GM12872 (cell line): ENCODE results near the gene MAGI3.

ENCODE experiments used
- TF ChIP-seq, protein P1 (sequence below): IDR thresholded peaks from 3 replicates; pipeline ENCODE4 v1.5.1; 2011; ENCODE audit warnings: low read depth, mild to moderate bottlenecking, low read length, moderate library complexity; ENCODE audit not compliant: insufficient read depth

MAGI3 gene

DNA sequence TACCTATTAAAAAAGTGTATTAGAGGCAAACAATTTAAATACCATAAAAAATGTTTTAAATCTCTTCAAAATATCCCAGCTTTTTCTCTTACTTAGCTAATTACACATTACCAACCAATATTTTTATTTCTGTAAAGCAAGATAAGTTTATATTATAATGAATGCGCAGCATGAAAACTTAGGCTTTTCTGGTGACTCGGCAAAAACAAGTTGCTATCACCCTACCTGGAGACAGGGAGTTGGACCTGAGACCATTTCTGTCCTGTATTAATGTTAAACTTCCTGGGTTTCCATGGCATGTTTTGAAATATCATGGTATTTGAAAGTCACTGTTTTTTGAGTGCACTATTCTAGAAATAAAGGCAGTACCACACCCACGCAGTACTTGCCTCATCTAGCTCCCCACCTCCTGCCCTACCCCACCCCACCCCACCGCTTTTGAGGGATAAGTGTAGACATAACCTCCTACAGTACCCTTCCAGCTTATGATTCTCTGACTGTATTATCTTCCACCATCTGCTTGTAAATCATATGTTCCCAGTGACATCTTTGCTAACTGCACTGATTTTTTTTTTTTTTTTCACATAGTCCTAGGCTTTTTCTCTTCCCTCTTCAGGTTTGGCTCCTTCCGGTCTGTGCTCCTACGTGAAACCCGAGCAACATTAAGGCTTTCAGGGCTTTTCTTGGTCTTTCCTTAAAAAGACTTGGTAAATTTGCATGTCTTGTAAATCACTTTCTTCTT is 291.5 kb downstream of the MAGI3 start:
- TF ChIP-seq, protein P1, sequence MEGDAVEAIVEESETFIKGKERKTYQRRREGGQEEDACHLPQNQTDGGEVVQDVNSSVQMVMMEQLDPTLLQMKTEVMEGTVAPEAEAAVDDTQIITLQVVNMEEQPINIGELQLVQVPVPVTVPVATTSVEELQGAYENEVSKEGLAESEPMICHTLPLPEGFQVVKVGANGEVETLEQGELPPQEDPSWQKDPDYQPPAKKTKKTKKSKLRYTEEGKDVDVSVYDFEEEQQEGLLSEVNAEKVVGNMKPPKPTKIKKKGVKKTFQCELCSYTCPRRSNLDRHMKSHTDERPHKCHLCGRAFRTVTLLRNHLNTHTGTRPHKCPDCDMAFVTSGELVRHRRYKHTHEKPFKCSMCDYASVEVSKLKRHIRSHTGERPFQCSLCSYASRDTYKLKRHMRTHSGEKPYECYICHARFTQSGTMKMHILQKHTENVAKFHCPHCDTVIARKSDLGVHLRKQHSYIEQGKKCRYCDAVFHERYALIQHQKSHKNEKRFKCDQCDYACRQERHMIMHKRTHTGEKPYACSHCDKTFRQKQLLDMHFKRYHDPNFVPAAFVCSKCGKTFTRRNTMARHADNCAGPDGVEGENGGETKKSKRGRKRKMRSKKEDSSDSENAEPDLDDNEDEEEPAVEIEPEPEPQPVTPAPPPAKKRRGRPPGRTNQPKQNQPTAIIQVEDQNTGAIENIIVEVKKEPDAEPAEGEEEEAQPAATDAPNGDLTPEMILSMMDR: no peak

DNA sequence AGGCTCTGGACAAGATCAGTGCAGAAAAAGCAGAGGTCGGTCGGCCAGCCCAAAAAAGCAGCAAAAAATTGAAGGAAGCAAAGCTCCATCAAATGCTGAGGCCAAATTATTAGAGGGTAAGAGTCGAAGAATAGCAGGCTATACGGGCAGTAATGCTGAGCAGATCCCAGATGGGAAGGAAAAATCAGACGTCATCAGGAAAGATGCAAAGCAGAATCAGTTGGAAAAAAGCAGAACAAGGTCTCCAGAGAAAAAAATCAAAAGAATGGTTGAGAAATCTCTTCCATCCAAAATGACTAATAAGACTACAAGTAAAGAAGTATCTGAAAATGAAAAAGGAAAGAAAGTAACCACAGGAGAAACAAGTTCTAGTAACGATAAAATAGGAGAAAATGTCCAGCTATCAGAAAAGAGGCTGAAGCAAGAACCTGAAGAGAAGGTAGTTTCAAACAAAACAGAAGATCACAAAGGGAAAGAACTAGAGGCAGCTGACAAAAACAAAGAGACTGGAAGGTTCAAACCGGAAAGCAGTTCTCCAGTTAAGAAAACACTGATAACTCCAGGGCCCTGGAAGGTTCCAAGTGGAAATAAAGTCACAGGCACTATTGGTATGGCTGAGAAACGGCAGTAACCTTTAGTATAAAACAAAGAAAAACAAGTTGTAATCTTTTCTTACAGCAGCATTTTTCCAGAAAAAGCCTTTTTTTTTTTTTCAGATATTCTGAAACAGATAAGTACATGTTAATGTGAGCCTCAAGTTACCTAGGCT is 293.3 kb downstream of the MAGI3 start:
- TF ChIP-seq, protein P1: no peak

DNA sequence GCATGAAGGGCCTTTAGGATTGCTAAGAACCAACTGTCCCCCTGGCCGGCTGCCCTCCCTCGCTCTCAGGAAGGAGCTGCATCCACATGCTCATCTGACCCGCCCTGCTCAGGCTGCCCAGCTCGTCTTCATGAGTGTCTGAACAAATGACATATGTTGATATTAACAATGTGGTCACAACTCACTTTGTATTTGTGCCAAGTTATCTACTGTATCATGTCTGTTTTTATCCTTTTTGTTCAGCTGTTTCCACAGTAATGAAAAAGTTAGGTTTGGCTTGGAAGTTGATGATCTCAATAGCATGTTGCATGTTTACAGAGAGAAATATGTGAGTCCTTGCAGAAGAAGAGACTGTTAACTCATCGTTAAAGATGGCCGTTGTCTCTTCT is 293.8 kb downstream of the MAGI3 start:
- TF ChIP-seq, protein P1: no peak

DNA sequence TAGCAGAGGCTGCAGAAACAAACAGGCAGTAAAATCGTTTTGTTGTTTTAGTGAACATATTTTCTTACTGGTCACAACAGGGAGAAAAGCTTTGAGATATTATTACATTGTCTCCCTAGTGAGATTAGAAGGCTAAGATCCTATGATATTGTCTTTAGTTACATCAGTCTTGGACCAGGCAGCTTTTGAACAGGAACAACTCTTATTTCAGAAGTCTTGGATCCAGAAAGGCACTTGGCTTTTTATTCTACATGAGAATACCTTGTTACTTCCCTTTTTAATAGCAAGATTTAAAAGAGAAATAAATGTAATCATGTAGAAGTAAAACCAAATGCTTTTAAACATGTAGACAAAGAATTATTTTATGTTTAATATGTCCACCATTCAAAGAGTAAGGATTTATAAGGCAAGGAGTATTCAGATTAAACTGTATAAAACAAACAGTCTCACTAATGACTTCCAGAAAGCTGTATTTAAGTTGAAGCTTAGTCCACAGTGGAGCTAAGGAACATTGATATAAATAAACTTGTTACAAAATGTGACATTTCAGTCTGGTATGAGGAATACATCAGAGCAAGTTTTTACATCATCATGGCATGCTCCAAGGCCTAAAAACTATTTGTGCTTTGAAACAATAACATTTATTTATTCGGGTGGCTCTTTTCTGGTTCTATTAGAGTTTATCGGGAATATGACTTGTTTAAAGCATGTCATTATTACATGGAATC is 296.7 kb downstream of the MAGI3 start:
- TF ChIP-seq, protein P1: no peak

DNA sequence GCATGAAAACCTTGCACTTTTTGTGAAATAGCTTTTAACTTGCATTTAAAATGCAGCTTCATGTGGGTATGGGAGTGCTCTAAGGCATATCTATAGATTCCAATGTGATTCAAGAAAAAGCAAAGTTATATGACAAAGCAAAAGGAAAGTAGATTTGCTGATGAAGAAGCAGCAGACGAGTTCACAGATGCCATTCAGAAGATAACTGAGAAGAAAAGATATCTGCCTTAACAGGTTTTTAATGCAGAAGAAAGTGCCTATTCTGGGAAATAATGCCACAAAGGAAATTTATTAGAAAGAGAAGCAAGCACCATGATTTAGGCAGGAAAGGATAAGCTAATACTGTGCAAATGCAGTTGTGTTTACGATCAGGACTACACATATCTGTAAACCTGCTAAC is 300.9 kb downstream of the MAGI3 start:
- TF ChIP-seq, protein P1: no peak

DNA sequence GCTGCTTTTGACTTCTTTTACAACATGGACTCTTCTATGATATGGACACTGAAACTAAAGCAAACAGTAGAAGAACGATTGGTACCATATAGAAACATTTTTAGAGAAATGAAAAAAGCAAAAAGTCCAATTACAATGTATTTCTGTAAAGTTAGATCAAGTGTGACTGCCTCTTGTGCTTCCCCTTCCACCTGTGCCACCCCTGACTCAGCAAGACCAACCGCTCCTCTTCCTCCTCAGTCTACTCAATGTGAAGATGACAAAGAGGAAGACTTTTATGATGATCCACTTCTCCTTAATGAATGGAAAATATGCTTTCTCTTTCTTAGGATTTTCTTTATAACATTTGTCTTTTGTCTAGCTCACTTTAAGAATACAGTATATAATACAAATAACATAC is 302.0 kb downstream of the MAGI3 start:
- TF ChIP-seq, protein P1: no peak

DNA sequence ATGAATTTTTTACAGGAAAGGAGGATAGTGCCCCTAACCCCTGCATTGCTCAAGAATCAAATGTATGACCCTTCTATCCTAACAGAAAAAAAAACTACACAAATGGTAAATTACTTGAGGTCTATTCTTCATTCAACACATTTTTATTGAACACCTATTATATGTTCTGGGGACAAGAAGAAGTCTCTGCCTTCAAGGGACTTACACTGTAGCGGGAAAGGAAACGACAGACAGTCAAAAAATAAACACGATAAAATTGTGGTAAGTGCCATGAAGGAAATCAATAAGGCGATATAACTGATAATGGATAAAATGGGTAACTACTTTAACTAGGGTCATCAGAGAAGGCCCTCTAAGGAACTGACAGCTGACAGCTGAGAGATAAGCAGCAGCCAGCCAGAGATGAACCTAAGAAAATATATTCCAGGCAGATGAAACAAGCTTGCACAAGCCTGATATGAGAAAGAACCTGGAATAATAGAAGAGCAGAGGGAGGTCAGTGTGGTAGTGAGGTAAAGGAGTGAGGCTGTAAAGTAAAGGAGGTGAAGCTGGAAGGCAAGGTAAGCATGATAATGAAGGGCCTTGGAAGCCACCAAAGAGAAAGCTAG is 302.6 kb downstream of the MAGI3 start:
- TF ChIP-seq, protein P1: no peak
